HepG2 (cell line): ENCODE data around the gene ACSL6. TPM values are rescaled to one million over a fixed set of nuclear protein-coding genes. Genes with fewer than 3 reads are reported as not detected.

Experiments
- ARID2 ChIP-seq: sonication (generic); formaldehyde crosslinking; IDR thresholded peaks from 2 replicates; pipeline ENCODE4 v1.8.1; 2022; ENCODE audit warnings: mild to moderate bottlenecking, missing genetic modification reagents, borderline replicate concordance
- ATF1 ChIP-seq: IDR thresholded peaks from 2 replicates; pipeline ENCODE4 v1.6.1; 2016; ENCODE audit warnings: mild to moderate bottlenecking, control low read depth
- DR1 ChIP-seq: sonication (generic); formaldehyde crosslinking; IDR thresholded peaks from 2 replicates; pipeline ENCODE4 v1.8.0; 2021; ENCODE audit warnings: mild to moderate bottlenecking, missing genetic modification reagents, inconsistent platforms
- ELF1 ChIP-seq: sonication (generic); formaldehyde crosslinking; IDR thresholded peaks from 2 replicates; pipeline ENCODE4 v1.4.0; 2020; ENCODE audit warnings: missing genetic modification reagents
- ETV5 ChIP-seq: IDR thresholded peaks from 2 replicates; pipeline ENCODE4 v1.6.1; 2018; ENCODE audit warnings: missing biosample characterization, missing genetic modification reagents, inconsistent platforms, borderline replicate concordance
- FOXC1 ChIP-seq: sonication (generic); formaldehyde crosslinking; IDR thresholded peaks from 2 replicates; pipeline ENCODE4 v1.8.0; 2022; ENCODE audit warnings: mild to moderate bottlenecking, missing genetic modification reagents, borderline replicate concordance
- HOMEZ ChIP-seq: IDR thresholded peaks from 2 replicates; pipeline ENCODE4 v1.6.1; 2016; ENCODE audit warnings: low read depth
- JDP2 ChIP-seq: sonication (generic); formaldehyde crosslinking; IDR thresholded peaks from 2 replicates; pipeline ENCODE4 v1.8.1; 2022; ENCODE audit warnings: missing genetic modification reagents, borderline replicate concordance
- KLF6 ChIP-seq: IDR thresholded peaks from 2 replicates; pipeline ENCODE4 v1.8.0; 2016; ENCODE audit warnings: missing biosample characterization, missing genetic modification reagents
- NFKBIZ ChIP-seq: IDR thresholded peaks from 2 replicates; pipeline ENCODE4 v1.6.1; 2018; ENCODE audit warnings: missing genetic modification reagents, missing compliant biosample characterization
- PCBP2 ChIP-seq: fragments of 200-400 bp; formaldehyde crosslinking; optimal IDR thresholded peaks from 2 replicates; pipeline ENCODE3; 2018; ENCODE audit warnings: low read length, low read depth; ENCODE audit not compliant: poor library complexity, severe bottlenecking
- PHF8 ChIP-seq: sonication (generic); formaldehyde crosslinking; IDR thresholded peaks from 2 replicates; pipeline ENCODE4 v1.5.0; 2020; ENCODE audit warnings: missing genetic modification reagents
- REPIN1 ChIP-seq: sonication (generic); formaldehyde crosslinking; IDR thresholded peaks from 2 replicates; pipeline ENCODE4 v1.8.0; 2022; ENCODE audit warnings: missing genetic modification reagents, low read depth, mild to moderate bottlenecking, borderline replicate concordance
- SIX4 ChIP-seq: sonication (generic); formaldehyde crosslinking; IDR thresholded peaks from 2 replicates; pipeline ENCODE4 v1.4.0; 2020; ENCODE audit warnings: missing genetic modification reagents
- SYNCRIP ChIP-seq: fragments of 200-400 bp; formaldehyde crosslinking; IDR thresholded peaks from 2 replicates; pipeline ENCODE4 v1.6.1; 2018; ENCODE audit warnings: mild to moderate bottlenecking, low read depth, low read length; ENCODE audit not compliant: insufficient read depth
- ZC3H13 ChIP-seq: sonication (generic); formaldehyde crosslinking; IDR thresholded peaks from 2 replicates; pipeline ENCODE4 v1.8.1; 2023; ENCODE audit warnings: mild to moderate bottlenecking, missing genetic modification reagents, moderate library complexity
- ZNF18 ChIP-seq: sonication (generic); formaldehyde crosslinking; IDR thresholded peaks from 2 replicates; pipeline ENCODE4 v1.8.0; 2022; ENCODE audit warnings: mild to moderate bottlenecking, missing genetic modification reagents; ENCODE audit not compliant: insufficient replicate concordance
- ZNF563 ChIP-seq: sonication (generic); formaldehyde crosslinking; IDR thresholded peaks from 2 replicates; pipeline ENCODE4 v1.8.0; 2022; ENCODE audit warnings: mild to moderate bottlenecking, moderate library complexity, missing genetic modification reagents
- ZNF749 ChIP-seq: sonication (generic); formaldehyde crosslinking; IDR thresholded peaks from 2 replicates; pipeline ENCODE4 v1.8.0; 2022; ENCODE audit warnings: mild to moderate bottlenecking, missing genetic modification reagents, moderate library complexity, borderline replicate concordance
- ZNF83 ChIP-seq: sonication (generic); formaldehyde crosslinking; IDR thresholded peaks from 2 replicates; pipeline ENCODE4 v1.4.0; 2020; ENCODE audit warnings: missing genetic modification reagents, mild to moderate bottlenecking, borderline replicate concordance
- ZSCAN20 ChIP-seq: sonication (generic); formaldehyde crosslinking; IDR thresholded peaks from 2 replicates; pipeline ENCODE4 v1.4.0; 2020; ENCODE audit warnings: missing genetic modification reagents, mild to moderate bottlenecking, borderline replicate concordance
- polyA plus RNA-seq, 8 experiments: library from polyadenylated mRNA; depleted of rRNA in 3 of 8; stranded (reverse) in 7 of 8; unstranded in 1 of 8; fragments of >200 nt; fragmentation: Illumina TruSeq in 4 of 8; extraction: Trizol in 4 of 8; gene quantifications; 2 replicates each; pipeline versions ENCODE4 v1.2.1 to v1.2.3, GENCODE V29; 2011 to 2016; ENCODE audit warnings: low read depth in 4 of 8, missing spikeins in 1 of 8, mixed read lengths in 1 of 8; ENCODE audit not compliant: insufficient read depth in 1 of 8
- total RNA-seq, 5 experiments: library from RNA; depleted of rRNA; stranded (reverse); fragments of >200 nt; fragmentation: Illumina TruSeq; extraction: Trizol; gene quantifications; 2 replicates each; pipeline ENCODE4 v1.2.3, GENCODE V29; 2016; ENCODE audit warnings: low read depth in 1 of 5
- TF ChIP-seq, protein P1 (sequence below): sonication (generic); formaldehyde crosslinking; IDR thresholded peaks from 2 replicates; pipeline ENCODE4 v1.4.0; 2020; ENCODE audit warnings: missing genetic modification reagents, mild to moderate bottlenecking, borderline replicate concordance
- TF ChIP-seq, protein P2 (sequence below): sonication (generic); formaldehyde crosslinking; conservative IDR thresholded peaks from 2 replicates; pipeline ENCODE4 v1.4.0; 2020; ENCODE audit warnings: missing genetic modification reagents

The ACSL6 gene
- total and polyA plus RNA-seq, 2 of the 13 experiments (the other 11 are each of a cell fraction or from before 2014, with no cell fraction given) = 3.7 to 3.8 TPM

DNA sequence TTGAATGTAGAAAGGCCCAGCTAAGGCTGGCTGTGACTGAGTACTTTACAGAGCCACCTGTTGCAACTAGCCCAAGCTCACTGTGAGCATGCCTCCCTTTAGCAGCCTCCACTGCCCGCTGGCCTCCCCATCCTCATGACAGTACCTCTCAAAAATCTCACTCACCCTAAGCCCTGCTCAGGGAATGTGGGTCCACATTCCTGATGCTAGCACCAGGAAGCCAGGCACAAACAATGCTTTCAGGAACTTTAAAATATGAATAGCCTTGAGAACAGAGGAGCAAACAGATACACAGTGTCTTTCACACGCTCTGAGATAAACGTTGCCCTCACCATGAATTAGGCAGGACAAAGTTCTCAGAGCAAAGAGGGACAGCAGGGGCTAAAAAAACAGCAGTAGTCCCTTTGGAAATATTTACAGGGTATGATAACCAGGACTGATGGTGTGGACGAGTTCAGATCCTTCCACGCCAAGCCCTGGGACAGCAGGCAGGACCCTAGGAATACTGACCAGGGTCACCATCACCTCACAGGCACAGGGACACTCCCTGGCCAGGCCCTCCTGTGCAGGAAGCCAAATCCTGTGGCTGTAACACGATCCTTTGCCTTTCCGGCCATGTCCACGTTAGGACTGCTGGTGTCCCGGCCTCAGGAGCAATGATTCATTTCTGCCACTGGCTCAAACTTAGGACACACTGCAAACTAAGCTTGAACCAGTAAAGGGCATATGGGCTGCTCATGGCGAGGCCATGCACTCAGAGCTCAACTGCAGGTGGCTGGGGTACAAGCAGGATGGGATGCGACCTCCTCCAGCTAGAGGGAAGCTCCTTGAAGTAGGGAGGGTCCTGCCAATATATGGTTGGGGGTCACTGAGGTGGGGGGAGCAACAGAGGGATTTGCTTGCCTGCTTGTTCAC is 9.6 kb downstream of the ACSL6 start (continued):
- TF ChIP-seq FOXC1 = peak; percentile 27; the same call in 1 of the 2 replicates
- TF ChIP-seq DR1 = peak; percentile 20; the same call in 1 of the 2 replicates
- peak; percentile 97 for TF ChIP-seq SIX4
- peak; percentile 99; the same call in 1 of the 2 replicates for TF ChIP-seq ZSCAN20 (CRISPR knock-in tag)
- TF ChIP-seq ARID2 (CRISPR knock-in tag) = 0 out of 2 replicates have a peak, but pooled peaks have one; percentile 51
- peak; percentile 35; the same call in 1 of the 2 replicates for TF ChIP-seq PHF8 (CRISPR knock-in tag)
- TF ChIP-seq ATF1 (CRISPR knock-in tag) = peak; percentile 47; the same call in 1 of the 2 replicates
- peak; percentile 65 for TF ChIP-seq ELF1 (CRISPR knock-in tag)
- TF ChIP-seq JDP2 (CRISPR knock-in tag) = peak; percentile 9; the same call in 1 of the 2 replicates
- TF ChIP-seq ZNF749 (CRISPR knock-in tag) = peak; percentile 82; the same call in 1 of the 2 replicates
- TF ChIP-seq ZC3H13 (CRISPR knock-in tag) = peak; percentile 54; the same call in 1 of the 2 replicates
- no peak for TF ChIP-seq PCBP2
- TF ChIP-seq ETV5 (CRISPR knock-in tag) = peak; percentile 84; the same call in 1 of the 2 replicates
- TF ChIP-seq NFKBIZ (CRISPR knock-in tag) = no peak; the same call in 1 of the 2 replicates
- TF ChIP-seq, protein P1, sequence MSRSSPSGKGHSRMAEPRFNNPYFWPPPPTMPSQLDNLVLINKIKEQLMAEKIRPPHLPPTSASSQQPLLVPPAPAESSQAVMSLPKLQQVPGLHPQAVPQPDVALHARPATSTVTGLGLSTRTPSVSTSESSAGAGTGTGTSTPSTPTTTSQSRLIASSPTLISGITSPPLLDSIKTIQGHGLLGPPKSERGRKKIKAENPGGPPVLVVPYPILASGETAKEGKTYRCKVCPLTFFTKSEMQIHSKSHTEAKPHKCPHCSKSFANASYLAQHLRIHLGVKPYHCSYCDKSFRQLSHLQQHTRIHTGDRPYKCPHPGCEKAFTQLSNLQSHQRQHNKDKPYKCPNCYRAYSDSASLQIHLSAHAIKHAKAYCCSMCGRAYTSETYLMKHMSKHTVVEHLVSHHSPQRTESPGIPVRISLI (CRISPR knock-in tag) = peak; percentile 91
- peak; percentile 60; the same call in 1 of the 2 replicates for TF ChIP-seq REPIN1
- no peak for TF ChIP-seq KLF6 (CRISPR knock-in tag)
- TF ChIP-seq ZNF83 = 0 out of 2 replicates have a peak, but pooled peaks have one; percentile 36
- TF ChIP-seq, protein P2, sequence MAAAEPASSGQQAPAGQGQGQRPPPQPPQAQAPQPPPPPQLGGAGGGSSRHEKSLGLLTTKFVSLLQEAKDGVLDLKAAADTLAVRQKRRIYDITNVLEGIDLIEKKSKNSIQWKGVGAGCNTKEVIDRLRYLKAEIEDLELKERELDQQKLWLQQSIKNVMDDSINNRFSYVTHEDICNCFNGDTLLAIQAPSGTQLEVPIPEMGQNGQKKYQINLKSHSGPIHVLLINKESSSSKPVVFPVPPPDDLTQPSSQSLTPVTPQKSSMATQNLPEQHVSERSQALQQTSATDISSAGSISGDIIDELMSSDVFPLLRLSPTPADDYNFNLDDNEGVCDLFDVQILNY (CRISPR knock-in tag) = no peak
- TF ChIP-seq HOMEZ (CRISPR knock-in tag) = peak; percentile 31; the same call in 1 of the 2 replicates
- peak; percentile 91 for TF ChIP-seq ZNF18 (CRISPR knock-in tag)
- no peak for TF ChIP-seq SYNCRIP
- peak; percentile 68; the same call in 1 of the 2 replicates for TF ChIP-seq ZNF563
